Measurements from ENCODE around the gene MAP2.

Gene MAP2, protein sequence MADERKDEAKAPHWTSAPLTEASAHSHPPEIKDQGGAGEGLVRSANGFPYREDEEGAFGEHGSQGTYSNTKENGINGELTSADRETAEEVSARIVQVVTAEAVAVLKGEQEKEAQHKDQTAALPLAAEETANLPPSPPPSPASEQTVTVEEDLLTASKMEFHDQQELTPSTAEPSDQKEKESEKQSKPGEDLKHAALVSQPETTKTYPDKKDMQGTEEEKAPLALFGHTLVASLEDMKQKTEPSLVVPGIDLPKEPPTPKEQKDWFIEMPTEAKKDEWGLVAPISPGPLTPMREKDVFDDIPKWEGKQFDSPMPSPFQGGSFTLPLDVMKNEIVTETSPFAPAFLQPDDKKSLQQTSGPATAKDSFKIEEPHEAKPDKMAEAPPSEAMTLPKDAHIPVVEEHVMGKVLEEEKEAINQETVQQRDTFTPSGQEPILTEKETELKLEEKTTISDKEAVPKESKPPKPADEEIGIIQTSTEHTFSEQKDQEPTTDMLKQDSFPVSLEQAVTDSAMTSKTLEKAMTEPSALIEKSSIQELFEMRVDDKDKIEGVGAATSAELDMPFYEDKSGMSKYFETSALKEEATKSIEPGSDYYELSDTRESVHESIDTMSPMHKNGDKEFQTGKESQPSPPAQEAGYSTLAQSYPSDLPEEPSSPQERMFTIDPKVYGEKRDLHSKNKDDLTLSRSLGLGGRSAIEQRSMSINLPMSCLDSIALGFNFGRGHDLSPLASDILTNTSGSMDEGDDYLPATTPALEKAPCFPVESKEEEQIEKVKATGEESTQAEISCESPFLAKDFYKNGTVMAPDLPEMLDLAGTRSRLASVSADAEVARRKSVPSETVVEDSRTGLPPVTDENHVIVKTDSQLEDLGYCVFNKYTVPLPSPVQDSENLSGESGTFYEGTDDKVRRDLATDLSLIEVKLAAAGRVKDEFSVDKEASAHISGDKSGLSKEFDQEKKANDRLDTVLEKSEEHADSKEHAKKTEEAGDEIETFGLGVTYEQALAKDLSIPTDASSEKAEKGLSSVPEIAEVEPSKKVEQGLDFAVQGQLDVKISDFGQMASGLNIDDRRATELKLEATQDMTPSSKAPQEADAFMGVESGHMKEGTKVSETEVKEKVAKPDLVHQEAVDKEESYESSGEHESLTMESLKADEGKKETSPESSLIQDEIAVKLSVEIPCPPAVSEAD (N-terminal part only)

DNA sequence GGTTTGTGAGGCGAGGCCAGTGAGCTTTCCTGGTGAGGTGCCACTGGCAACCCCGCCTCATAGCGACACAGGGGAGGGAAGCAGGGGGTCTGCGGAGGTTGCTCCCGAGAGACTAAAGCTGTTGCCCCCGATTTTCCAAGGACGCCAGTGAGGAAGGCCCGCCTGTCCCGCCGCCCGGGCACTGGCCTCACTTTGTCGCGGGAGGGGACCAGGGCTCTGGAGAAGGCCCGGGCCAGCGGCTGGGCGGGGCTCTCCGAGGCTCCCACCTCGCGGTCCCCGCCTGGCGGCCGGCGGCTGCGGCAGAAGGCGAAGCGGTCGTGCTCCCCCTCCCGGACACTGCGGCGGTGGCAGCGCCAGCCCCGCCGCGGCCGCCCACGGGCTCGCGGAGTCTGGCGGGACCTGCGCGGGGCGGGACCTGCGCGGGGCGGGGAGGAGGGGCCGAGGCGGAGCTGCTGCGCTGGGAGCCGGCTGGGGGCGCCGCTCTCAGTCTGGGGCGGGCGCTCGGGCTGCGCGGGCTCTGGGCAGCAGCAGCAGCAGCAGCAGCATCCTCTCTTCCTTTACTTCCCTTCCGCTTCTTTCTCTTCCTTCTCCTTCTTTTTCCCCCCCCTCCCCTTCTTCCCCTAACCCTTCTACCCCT is at the start of gene MAP2:
Gene MAP2, plus strand, starts transcription at position 486 of the 637 bp plus-strand sequence. CDS start 229,124 bp downstream, outside the sequence.
- peak in 13 of 14 donors; percentile 30 to 87 (median 76) for DNase-seq

DNA sequence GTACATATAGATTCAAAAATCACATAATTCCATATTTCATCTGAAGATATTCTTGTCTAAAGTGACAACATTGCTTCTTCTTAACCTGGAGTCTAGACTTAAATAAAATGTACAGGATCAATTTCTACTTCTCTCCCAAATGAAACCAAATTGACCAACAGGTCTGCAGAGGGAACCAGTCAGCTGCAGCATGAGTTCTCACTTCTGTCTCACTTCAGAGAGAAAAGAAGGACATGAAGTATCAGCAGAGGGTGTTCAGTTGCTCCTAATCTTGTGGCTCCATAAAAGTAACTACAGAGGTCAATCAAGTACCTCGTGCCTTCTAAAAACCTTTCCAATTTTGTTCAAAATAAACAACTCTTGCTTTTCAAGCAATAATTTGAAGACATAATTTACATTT is 47.2 kb upstream of the MAP2 start:
- DNase-seq: no peak

DNA sequence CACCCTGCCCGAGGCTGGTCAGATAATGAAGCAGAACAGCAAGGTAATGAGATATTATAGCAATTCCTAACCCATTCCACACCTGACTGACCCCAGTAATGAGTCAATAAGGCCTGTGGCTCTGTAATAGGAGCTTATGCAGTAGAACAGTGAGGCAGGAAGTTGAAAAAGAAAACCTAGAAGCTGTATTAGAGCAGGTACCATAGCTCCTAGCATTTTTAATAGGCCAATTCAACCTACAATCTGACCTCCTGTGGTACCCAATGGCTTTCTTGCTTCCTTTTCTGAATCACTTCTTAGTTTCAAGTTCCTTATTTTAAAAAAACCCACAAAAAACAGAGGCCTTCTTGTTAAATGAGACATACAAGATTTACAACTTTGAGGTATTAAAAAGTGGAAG is 43.6 kb upstream of the MAP2 start:
- no peak for DNase-seq

DNA sequence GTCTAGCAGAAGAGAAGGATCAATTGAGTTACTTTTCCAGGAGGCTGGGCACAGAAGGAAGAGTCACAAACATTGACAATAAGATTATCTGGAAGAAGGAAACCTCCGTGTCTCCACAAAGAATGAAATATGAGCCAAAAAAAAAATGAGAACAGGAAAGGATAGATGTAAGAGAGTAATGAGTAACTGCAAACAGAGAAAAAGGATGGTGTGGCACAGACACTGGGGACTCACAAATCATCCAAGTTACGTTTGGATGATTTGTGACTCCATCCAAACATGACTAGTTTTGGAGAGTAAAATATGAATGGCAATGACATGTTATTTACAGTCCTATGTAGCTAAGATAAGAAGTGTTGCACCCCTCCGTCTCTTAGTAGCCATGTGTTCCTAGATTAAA is 42.8 kb upstream of the MAP2 start:
- DNase-seq: no peak

DNA sequence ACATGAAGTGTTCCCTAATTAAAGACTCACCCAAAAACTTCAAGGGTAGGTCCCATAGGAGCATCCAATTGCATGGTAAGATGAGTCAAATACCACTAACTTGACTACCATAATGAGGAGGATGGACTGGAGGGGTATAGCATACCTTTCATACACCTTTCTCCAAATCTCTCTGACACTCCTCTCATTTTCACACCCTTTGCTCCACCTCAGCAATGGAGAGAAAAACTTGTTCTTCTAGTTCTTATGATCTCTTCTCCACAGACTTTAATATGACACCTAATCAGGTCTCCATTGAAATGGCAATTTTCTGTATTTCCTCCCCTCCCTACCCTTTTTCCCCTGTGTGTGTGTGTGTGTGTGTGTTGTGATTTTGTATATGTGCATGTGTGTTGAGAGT is 41.1 kb upstream of the MAP2 start:
- DNase-seq: no peak

DNA sequence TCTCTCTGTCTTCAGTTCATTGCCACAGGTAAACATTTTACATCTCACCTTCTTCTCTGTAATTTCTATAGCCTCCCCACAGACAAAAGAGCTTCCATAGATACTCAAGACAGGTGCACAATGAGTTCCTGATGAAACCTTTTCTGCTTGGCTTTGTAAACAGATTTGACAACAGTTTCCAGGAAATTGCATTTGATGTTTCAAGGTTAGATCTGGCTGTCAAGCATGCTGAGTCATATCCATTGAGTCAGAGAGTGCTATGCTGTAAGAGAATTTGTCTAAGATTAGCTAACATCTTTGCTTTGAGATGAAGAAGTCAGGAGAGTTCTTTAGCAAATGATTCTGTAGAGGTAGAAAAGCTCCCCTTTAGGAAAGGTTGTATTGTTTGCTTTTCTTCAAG is 40.6 kb upstream of the MAP2 start:
- no peak for DNase-seq

DNA sequence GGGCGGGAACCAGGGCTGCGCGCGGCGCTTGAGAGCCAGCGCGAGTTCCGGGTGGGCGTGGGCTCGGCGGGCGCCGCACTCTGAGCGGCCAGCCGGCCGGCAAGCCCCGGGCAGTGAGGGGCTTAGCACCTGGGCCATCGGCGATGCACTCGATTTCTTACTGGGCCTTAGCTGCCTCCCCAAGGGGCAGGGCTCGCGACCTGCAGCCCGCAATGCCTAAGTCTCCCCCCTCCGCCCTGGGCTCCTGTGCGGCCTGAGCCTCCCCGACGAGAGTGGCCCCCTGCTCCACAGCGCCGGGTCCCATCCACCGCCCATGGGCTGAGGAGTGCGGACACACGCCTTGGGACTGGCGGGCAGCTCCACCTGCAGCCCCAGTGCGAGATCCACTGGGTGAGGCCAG is 36.5 kb upstream of the MAP2 start:
- no peak for DNase-seq

DNA sequence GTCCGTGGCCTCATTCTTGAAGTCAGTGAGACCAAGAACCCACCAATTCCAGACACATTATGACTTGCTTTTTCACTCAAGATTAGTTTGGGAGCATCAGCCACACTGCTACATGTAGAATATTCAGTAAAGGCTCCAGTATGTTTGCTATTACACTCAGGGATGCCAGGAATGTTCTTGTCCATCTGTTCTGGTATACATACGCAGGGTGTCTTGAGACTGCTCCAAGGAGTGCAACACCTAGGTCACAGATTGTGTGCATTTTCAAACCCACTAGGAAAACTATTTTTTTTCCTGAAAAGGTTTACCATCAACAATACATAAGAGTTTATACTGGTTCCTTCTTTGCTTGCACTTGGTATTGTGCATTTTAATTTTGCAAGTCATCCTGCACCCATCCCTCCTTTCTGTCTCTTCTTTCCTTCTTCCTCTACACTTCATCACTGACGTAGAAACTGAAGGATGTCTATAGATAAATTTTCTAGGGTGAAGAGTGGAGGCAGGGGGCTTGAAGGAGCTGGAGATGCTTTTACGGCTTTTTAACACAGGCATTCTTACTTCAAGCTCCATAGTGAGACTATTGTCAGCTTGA is 35.3 kb upstream of the MAP2 start:
- DNase-seq: peak in 1 of 14 donors; percentile 83

DNA sequence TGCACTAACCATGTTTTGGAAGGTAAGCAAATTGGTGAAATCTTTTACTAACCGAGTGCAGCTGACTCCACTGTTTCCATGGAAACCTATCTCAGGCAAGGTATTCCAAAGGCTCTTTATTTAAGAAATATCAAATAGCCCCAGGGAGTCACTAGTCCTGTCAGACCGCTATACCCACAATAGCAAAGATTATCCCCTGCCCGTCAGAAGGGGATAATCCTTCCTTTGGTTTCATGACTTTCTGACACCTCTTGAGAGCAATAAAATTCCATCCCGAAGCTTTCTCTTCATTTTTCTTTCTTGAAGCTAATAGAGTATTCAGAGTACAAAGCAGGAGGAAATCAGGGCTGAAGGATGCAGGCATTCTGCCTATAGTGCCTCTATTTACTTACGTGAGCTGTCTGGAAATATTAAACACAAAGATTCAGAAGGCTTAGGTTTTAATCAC is 34.7 kb upstream of the MAP2 start:
- peak in 1 of 14 donors; percentile 74 for DNase-seq

DNA sequence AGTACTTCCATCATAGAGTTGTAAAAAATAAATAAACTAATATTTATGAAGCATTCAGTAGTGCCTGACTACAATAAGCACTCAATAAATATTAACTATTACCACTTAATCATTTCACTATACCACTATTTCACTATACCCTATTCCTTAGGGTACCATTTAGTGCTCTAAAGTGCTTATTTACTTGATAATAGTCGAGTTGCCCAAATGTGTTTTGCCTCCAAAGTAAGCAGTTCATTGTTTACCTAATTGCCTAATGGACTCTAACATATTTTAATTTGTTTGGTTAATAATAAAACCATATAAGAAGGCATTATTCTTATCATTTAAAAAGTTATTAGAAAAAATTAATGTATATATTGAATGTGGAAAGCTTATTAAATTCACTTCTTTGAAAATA is 33.0 kb upstream of the MAP2 start:
- no peak for DNase-seq

DNA sequence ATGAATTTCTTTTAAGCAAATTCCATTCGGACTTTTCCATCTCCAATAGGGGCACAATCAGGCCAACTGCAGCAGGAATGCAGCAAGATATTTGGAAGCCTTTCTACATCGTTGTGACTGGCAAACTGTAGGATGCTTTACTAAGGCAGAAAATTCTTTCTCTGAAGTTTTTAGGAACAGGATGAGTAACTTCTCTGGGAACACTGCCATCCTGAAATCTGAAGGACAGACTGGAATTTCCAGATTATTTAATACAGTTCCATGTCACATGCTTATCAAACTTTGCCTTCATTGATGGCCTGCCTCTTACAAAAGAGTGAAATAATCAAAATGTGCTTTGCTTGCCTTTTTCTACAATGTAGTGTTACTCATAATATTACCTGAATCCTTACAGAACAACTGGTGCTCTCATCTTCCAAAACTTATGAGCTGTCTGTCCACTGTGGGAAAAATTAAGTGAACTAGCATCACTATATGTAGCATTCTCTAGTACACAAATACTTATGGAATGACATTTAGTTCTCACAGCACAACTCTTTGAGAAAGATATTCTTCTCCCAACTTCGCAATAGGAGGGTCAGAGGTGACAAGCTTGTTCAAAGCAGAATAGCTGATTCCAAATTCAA is 32.0 kb upstream of the MAP2 start:
- no peak for DNase-seq

DNA sequence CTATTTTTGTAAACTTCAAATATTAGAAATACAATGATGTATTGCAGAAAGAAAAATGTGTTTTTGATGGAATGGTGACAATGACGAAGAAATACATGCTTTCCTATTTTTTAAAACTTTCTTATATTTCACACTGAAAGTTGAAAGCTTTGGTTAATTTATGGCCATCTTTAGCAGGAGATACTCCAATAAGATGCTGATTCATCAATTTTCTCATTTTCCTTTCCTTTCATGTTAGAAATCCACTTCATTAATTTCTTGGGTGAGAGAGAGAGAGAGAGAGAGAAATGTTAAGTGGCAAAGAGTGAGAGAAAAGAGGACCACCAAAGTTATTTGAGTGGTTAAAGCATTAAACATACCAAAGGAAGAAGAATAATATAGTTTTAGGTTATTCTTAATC is 28.6 kb upstream of the MAP2 start:
- DNase-seq: no peak

DNA sequence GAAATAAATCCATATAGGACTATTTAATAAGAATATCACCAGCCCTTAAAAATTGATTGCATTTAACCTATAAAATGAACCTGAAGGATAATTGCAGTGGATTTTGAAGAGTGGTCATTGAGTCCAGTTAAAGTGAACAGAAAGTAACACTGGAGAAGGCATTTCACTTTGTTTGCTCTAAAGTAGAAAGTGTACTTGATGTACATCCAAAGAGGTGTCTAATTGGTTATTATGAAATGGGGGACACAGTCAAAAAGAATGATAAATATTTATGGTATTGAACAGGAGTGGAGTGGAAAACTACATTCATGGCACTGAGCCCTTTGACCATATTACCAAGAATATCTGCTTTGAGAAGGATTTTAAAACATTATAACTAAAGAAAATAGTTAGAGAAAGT is 28.2 kb upstream of the MAP2 start:
- no peak for DNase-seq

DNA sequence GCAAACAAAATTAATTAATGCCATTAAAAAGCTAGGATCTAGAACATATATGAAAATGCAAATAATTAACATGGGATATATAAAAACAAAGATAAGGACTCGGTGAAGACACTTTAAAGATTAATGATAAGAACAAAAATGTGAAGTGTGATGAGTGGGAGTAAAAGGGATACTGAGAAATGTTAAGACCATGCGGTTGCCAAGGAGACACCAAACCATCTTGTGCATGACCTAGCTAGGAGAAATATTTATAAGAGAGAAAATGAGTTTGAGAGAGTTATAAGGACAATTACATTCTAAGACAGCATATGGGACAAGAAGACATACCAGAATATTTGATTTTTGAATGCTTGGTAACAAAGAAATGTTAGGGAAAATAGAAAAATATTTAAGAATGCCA is 25.4 kb upstream of the MAP2 start:
- no peak for DNase-seq

DNA sequence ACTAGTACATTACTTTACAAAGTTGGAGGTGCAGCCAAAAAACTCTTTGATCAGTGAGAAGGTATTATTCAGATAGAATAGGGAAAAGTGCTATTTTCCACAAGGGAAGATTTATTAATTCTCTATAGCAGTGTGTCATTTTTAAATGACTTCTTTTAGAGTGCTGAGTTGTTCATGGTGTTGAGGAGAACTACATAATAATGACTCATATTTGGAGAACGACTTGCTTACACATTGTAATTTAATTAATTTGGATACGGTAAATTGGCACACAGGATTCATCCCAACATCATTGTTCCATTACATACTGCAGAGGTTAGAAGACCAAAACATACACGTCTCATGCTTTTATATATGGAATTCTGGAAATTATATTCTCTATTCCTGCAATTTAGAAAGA is 22.1 kb upstream of the MAP2 start:
- DNase-seq: no peak

DNA sequence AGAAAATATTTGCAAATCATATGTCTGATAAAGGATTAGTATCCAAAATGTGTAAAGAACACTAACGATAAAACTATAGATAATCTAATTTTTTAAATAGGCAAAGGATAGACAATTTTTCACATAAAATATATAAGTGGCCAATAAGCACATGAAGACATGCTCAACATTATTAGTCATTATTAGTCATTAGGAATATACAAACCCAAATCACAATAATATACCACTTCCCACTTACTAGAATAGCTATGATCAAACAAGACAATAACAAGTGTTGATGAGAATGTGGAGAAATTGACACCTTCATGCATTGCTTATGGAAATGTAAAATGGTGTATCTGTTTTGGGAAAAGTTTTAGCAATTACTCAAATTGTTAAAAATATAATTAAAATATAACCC is 12.6 kb upstream of the MAP2 start:
- no peak for DNase-seq

DNA sequence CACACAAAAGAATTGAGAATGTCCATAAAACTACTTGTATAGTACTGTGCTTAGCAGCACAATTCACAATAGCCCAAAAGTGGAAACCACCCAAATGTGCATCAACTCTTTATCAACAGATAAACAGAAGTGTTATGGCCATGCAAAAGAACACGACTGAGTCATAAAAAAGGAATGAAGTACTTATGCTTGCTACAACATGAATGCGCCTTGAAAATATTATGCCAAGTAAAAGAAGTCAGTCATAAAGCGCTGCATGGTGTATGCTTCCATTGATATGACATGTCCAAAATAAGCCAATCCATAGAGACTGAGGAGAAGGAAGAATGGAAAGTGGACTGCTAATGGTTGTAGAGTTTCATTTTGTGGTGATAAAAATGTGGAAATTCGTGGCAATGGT is 12.1 kb upstream of the MAP2 start:
- no peak for DNase-seq

DNA sequence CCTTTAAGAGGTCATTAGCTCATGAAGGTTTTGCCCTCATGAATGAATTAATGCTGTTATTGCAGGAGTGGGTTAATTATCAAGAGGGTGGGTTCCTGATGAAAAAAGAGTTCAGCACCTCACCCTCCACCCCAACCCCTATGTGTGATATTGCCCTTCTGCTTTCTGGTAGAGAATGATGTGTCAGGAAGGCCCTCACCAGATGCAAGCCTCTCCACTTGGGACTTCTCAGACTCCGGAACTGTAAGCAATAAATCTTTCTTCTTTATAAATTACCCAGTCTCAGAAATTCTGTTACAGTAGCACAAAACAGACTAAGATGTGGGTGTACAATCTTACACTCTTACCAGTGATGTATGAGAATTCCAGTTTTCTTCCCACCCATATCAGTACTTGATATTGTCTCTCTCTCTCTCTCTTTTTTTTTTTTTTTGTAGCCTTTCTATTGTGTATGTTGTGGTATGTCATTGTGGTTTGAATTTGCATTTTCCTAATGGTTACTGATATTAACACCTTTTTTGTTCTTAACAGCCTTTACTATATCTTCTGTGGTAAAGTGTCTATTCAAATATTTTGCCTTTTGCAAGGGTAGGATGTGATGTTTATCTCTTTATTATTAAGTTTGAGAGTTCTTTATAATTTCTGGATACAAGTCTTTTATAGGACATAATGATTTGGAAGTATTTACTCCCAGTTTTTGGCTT is 10.4 kb upstream of the MAP2 start:
- no peak for DNase-seq

DNA sequence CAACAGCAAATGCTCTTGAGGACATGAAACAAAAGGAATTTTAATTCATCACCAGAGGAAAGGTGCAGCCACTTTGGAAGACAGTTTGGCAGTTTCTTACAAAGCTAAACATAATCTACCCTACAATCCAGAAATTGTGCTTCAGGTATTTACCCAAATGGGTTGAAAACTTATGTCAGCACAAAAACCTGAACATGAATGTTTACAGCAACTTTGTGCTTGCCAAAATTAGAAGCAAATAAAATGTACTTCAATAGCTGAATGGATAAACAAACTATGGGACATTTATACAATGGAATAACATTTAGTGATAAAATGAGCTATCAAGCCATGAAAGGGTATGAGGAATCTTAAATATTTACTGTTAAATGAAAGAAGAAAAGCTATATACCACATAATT is 6.9 kb upstream of the MAP2 start:
- DNase-seq: no peak

DNA sequence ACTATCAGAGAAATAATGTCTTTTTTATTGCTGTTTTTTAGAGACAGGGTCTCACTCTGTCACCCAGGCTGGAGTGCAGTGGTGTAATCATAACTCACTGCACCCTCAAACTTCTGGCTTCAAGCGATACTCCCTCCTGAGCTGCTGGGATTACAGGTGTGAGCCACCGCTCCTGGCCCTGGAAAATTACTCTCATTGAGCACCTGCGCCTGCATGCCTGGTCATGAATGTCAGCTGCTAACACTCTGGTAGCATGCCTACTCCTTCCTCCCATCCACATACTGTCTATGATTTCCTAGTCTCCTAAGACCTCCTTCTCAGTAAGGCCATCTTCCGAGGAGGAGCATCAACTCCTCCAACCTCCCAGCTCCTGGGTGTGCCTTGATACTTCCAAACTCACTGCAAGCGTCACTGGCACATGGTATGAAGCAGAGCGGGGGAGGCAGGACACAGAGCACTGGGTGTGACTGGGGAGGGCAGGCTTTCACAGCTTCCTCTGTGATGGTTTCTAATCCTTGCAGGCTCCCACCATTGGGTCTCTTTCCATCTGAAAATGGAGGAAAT is 1.6 kb upstream of the MAP2 start:
- peak in 1 of 14 donors; percentile 7 for DNase-seq

All from C1 segment of cervical spinal cord (tissue), 14 donors.